ENCODE data around the gene C16orf92.
"Not testable (repeated sequence)": the region's sequence is repeated elsewhere in the genome, so short reads cannot be mapped to it uniquely, and the experiment has no call there.

The C16orf92 gene

DNA sequence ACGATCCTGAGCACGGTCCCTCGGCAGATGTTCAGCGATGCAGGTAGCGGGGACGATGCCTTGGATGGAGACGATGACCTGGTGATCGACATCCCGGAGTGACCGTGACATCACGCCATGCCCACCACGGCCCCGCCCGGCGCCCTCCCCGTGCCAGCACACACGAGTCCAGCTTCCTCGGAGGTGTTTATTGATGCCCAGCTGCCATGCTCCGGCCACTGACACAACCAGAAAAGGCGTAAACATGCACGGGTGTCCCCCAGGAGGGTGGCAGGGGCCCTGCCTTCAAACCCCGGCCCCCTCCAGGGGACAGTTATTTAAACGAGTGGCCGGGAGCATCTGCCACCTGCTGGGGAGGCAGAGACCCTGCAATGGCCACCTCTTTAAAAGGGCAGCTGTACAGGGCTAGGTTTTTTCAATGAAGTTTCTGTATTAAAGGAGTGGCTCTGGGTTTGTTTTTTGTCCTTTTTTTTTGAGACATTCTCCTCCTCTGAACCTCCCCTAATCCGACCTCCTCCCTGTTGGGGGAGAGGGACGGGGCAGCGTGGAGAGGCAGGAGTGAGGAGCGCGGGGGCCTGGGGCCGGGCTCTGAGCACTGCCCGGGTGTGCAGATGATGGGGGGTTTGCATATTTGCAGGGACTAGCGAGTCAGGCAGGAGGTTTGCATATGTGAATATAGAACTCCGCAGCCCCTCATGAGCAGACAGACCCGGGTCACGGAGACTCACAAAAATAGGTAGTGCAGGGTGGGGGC is 17.5 kb upstream of the C16orf92 start:
- DNase-seq = no peak

DNA sequence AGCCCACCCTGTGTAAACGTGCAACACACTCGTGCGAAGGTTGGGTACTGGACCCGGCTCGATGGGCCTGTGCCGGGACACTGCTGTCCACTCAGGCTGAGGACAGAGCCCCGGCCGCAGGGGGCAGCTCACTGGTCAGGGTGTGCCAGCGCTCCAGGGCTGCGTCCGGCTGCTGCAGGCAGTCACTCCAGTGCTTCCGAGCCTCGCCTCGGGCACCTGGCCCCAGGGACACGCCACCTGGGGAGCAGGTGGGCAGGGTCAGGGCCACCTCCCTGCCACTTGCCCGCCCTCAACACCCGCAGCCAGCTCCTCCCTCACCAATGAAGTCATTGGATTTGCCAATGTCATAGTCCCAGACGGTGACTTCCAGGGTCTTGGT is 16.9 kb upstream of the C16orf92 start:
- no peak for DNase-seq

- DNase-seq = no peak
These were observed 16.2 kb upstream of the C16orf92 start for GRCh38 chr16:30006659-30007377.

- no peak for DNase-seq
These were observed 15.6 kb upstream of the C16orf92 start for GRCh38 chr16:30007378-30007895.

- DNase-seq = no peak
These were observed 13.7 kb upstream of the C16orf92 start for GRCh38 chr16:30009085-30009862.

DNA sequence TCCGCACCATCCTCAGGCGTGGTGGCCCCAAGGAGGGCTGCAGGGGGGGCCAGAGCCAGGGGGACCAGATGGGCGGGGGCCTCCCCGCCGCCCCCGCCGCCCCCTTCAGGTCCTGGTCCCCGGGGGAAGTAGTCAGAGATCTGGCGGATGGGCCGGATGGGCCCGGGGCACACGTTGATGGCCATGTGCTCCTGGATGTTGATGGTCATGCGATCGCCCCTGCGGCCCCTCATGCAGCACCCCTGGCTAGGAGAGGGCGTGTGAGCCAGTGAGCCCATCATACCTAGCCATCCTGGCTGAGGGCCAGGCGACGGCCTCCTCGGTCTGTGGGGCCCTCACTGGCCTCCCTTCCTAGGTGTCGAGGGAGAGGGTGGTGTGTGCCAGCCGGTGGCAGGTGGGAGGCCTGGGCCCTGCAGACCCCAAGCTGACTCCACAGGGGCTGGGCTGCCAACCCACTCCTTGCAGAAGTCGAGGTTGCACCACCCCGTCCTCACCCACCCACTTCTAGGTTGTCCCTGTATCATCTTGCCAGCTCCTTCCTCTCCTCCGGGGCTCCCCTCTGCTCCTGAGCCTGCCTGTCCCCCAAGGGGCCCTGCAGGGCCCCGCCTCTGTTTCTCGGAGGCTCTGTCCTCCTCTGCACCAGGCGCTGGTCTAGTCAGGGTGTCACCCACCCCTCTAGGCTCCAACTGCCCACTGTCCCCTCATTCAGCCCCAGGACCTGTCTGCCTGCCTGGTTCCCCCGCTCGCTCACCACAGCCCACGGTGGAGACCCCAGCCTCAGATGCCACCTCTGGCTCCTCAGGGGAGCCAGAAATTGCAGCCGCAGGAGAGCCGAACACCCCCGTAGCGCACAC is 12.8 kb upstream of the C16orf92 start:
- DNase-seq = no peak

- no peak for DNase-seq
These were observed 11.9 kb upstream of the C16orf92 start, which contains the start of gene DOC2A for GRCh38 chr16:30010844-30011713. TSS of gene DOC2A (minus strand) at chr16:30011027. CDS start at chr16:30010222, 805 bp downstream.

DNA sequence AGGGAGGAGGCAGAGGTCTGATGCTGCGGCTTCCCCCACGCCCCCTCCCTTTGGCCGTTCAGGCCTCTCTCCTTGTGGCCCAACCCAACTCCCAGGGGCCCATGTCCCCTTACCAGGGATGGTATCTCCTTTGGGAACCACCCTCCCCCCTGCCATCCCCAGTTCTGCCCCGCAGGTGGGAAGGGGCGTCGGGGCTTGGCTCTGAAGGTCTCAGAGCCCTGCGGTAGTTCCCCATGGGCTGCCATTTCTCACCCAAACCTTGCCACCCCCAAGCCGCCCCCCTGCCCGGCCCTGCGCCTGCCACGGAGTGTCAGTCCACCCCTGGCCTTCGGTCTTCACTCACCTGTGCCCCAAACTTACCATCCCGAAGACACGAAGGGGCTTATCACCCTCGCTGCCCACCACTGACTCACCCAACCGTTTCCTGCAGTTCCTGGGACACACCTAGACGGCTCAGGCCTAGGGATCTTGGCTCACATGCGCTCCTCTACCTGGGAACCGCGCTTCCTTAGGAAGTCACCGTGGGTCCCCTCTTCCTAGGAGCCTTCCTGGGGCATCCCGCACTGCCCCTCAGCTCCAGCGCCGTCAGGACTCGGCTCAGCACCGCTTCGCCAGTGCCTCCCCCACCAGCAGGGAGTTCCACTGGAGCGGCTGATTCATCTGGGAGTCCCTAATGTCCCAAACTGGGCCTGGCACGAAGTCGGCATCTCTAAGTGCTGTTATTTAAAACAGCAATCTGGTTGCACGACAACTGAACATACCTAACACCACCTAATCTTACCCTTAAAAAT is 11.1 kb upstream of the C16orf92 start:
- no peak for DNase-seq

GRCh38 chr16:30012598-30012997 is 10.4 kb upstream of the C16orf92 start:
- not testable (repeated sequence) for DNase-seq

GRCh38 chr16:30015450-30015849 is 7.5 kb upstream of the C16orf92 start:
- not testable (repeated sequence) for DNase-seq

DNA sequence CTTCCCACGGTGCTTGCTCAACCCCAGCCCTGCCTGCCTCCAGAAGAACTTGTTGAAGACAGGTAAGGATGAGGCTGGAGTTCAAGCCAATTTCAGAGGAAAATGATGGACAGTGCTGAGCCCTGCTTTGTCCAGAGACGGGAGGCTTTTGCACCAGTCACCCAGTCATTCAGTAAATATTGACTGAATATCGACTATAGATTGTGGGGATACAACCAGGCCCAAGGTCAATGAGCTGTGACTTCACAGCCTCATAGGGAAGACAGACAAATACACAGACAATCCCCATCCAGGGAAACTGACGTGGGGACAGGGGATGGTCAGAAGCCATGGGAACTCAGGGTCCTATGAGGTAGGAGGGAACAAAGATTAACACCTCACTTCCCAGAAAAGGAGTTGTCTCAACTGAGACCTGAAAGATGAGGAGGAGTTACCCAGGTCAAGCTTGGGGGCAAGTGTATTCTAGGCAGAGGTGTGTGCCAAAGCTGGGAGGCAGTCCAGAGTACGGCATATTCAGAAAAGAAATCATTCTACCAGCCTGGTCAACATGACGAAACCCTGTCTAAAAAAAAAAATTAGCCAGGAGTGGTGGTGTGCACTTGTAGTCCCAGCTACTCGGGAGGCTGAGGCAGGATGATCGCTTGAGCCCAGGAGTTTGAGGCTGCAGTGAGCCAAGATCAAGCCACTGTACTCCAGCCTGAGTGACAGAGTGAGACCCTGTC is 6.3 kb upstream of the C16orf92 start:
- no peak for DNase-seq

- DNase-seq = no peak
These were observed 5.7 kb upstream of the C16orf92 start for GRCh38 chr16:30017277-30017656.

DNA sequence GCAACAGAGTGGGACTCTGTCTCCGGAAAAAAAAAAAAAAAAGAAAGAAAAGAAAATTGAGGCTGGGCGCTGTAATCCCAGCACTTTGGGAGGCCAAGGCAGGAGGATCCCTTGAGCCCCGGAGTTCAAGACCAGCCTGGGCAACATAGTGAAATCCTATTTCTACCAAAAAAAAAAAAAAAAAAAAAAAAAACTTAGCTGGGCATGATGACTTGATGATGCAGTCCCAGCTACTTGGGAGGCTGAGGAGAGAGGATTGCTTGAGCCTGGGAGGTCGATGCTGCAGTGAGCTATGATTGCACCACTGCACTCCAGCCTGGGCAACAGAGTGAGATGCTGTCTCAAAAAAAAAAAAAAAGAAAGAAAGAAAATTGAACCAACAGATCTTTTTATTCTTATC is 5.1 kb upstream of the C16orf92 start:
- DNase-seq = not testable (repeated sequence)

- no peak for DNase-seq
These were observed 4.3 kb upstream of the C16orf92 start for GRCh38 chr16:30018731-30019158.

DNA sequence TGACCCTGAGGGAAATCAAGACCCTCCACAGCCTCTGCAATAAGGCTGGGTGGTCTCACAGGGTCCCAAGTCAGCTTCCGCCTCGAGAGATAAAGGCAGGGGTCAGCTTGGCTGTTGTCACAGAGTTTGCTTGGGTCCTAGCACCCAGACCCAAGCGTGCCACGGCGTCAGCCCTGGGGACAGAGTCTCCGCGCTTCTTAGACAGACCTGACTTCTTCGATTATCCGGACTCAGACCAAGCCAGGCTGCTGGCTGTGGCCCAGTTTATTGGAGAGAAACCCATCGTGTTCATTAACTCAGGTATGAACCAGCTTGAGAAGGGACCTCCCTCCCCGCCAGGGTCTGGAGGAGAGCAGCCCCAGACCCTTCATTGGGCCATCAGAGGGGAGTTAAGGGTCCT is 588 bp downstream of the C16orf92 start:
- DNase-seq = no peak

DNA sequence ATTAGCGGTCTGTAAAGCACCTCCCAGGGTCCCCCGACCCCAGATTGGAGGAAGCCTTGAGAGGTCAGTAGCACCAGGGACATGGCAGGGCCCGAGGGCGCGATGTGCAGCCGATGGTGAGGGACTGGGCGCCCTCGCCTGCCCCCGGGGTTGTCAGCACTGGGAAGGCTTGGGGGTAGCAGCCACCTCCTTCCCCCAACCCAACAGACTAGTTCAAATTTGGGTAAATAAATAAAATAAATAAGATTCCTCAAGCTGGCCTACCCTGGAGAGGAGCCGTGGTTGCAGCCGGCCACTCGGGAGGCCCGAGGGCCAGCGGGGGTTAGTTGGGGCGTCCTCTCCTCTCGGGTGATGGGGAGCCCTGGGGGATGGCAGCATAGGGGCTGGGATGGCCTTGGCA is 1.5 kb downstream of the C16orf92 start:
- DNase-seq = no peak

- no peak for DNase-seq
These were observed 2.2 kb downstream of the C16orf92 start for GRCh38 chr16:30025156-30025555.

GRCh38 chr16:30025574-30025973 is 2.6 kb downstream of the C16orf92 start:
- no peak for DNase-seq

GRCh38 chr16:30026449-30026848 is 3.5 kb downstream of the C16orf92 start:
- no peak for DNase-seq

Measured in GDM1 (cell line).